HL-60 (cell line): ENCODE results near the gene SHC3.

Experiments
- DNase-seq, 2 experiments: peaks; one replicate each; pipeline ENCODE4 v3.0.0-alpha.2; 2010 to 2020; ENCODE audit warnings: low read depth in 1 of 2, low spot score in 1 of 2
- H3K27ac ChIP-seq: fragments of 250-450 bp; sonication (Bioruptor Pico); replicated peaks from 2 replicates; pipeline ENCODE4 v1.5.1; 2020; ENCODE audit warnings: mild to moderate bottlenecking, moderate library complexity
- H3K27me3 ChIP-seq: fragments of 250-450 bp; sonication (Bioruptor Pico); 2 replicates; pipeline ENCODE4 v1.5.1; 2021; ENCODE audit warnings: mild to moderate bottlenecking, moderate library complexity; ENCODE audit not compliant: insufficient read depth, poor library complexity, severe bottlenecking
- H3K4me3 ChIP-seq: replicated peaks from 2 replicates; pipeline ENCODE4 v1.5.1; 2011; ENCODE audit warnings: mild to moderate bottlenecking, control low read depth, low read length; ENCODE audit not compliant: insufficient read depth
- GABPA ChIP-seq: IDR thresholded peaks from 2 replicates; pipeline ENCODE4 v1.6.1; 2012; ENCODE audit warnings: low read depth
- POLR2AphosphoS5 ChIP-seq: IDR thresholded peaks from 2 replicates; pipeline ENCODE4 v1.6.1; 2012; ENCODE audit warnings: low read depth
- SPI1 ChIP-seq: IDR thresholded peaks from 2 replicates; pipeline ENCODE4 v1.6.1; 2012; ENCODE audit warnings: low read depth, mild to moderate bottlenecking, borderline replicate concordance
- TF ChIP-seq, protein P1 (sequence below): IDR thresholded peaks from one replicate; pipeline ENCODE4 v1.5.1; 2011; ENCODE audit warnings: low read length, control low read depth, inconsistent platforms; ENCODE audit not compliant: insufficient read depth
- TF ChIP-seq, protein P2 (sequence below): IDR thresholded peaks from 2 replicates; pipeline ENCODE4 v1.6.1; 2012; ENCODE audit warnings: low read depth; ENCODE audit not compliant: insufficient replicate concordance

SHC3 gene

DNA sequence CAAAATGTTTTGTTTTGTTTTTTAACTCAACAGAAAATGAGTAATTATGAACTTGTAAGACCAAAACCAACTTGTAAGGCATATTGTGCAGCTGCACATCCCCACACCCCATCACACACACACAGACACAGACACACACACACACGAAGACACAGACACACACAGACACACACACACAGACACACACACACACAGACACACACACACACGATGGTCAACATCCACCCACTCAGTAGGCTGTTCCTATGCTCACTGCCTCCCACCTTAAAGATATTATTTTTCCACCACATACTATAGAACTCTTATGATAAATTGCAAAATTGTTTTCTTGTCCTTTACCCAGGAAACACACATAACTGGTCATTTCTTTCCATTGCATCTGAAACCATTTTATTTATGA is 6.2 kb downstream of the SHC3 start:
- no peak overlapping the region for H3K4me3 ChIP-seq
- H3K27ac ChIP-seq: no peak overlapping the region
- TF ChIP-seq SPI1: no peak
- TF ChIP-seq, protein P1, sequence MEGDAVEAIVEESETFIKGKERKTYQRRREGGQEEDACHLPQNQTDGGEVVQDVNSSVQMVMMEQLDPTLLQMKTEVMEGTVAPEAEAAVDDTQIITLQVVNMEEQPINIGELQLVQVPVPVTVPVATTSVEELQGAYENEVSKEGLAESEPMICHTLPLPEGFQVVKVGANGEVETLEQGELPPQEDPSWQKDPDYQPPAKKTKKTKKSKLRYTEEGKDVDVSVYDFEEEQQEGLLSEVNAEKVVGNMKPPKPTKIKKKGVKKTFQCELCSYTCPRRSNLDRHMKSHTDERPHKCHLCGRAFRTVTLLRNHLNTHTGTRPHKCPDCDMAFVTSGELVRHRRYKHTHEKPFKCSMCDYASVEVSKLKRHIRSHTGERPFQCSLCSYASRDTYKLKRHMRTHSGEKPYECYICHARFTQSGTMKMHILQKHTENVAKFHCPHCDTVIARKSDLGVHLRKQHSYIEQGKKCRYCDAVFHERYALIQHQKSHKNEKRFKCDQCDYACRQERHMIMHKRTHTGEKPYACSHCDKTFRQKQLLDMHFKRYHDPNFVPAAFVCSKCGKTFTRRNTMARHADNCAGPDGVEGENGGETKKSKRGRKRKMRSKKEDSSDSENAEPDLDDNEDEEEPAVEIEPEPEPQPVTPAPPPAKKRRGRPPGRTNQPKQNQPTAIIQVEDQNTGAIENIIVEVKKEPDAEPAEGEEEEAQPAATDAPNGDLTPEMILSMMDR: no peak
- TF ChIP-seq, protein P2, sequence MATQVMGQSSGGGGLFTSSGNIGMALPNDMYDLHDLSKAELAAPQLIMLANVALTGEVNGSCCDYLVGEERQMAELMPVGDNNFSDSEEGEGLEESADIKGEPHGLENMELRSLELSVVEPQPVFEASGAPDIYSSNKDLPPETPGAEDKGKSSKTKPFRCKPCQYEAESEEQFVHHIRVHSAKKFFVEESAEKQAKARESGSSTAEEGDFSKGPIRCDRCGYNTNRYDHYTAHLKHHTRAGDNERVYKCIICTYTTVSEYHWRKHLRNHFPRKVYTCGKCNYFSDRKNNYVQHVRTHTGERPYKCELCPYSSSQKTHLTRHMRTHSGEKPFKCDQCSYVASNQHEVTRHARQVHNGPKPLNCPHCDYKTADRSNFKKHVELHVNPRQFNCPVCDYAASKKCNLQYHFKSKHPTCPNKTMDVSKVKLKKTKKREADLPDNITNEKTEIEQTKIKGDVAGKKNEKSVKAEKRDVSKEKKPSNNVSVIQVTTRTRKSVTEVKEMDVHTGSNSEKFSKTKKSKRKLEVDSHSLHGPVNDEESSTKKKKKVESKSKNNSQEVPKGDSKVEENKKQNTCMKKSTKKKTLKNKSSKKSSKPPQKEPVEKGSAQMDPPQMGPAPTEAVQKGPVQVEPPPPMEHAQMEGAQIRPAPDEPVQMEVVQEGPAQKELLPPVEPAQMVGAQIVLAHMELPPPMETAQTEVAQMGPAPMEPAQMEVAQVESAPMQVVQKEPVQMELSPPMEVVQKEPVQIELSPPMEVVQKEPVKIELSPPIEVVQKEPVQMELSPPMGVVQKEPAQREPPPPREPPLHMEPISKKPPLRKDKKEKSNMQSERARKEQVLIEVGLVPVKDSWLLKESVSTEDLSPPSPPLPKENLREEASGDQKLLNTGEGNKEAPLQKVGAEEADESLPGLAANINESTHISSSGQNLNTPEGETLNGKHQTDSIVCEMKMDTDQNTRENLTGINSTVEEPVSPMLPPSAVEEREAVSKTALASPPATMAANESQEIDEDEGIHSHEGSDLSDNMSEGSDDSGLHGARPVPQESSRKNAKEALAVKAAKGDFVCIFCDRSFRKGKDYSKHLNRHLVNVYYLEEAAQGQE: no peak
- no peak for TF ChIP-seq POLR2AphosphoS5
- TF ChIP-seq GABPA: no peak
- DNase-seq: no peak
- H3K27me3 ChIP-seq: peaks cover 19% of the 10 kb centered on the region

DNA sequence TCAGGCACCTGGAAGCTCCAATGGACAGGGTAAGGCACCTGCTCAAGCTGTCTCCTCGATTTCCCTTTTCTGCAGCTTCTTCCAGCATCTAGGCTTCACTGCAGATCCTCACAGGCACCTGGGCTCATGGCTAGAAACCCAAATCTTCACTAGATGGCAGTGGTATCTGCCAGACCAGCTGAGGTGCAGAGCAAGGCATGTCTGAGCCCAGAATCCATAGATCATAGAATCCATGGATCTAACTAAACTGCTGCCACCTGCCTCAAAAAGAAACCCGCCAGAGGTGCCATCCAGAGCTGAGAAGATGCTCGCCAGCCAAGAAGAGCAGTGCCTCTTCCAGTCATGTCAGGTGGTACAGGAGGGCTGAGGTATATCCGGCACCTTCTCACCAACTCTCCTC is 6.9 kb downstream of the SHC3 start:
- TF ChIP-seq, protein P1: no peak
- no peak for TF ChIP-seq POLR2AphosphoS5
- TF ChIP-seq, protein P2: no peak
- no peak for TF ChIP-seq SPI1
- no peak for TF ChIP-seq GABPA
- peaks cover 12% of the 10 kb centered on the region for H3K27me3 ChIP-seq
- H3K27ac ChIP-seq: no peak overlapping the region
- DNase-seq: no peak
- no peak overlapping the region for H3K4me3 ChIP-seq

- H3K27me3 ChIP-seq: peaks cover 8% of the 10 kb centered on the region
- no peak overlapping the region for H3K4me3 ChIP-seq
- TF ChIP-seq, protein P2: no peak
- no peak for TF ChIP-seq GABPA
- TF ChIP-seq SPI1: no peak
- TF ChIP-seq POLR2AphosphoS5: no peak
- no peak overlapping the region for H3K27ac ChIP-seq
- no peak for DNase-seq
Measured at GRCh38 chr9:89171231-89171630, 7.4 kb downstream of the SHC3 start.
